Hindlimb muscle (tissue), 1 donor: ENCODE measurements around the gene REEP2. TPM values are rescaled to one million over a fixed set of nuclear protein-coding genes. Genes with fewer than 3 reads are reported as not detected.
"Not testable (repeated sequence)": the region's sequence is repeated elsewhere in the genome, so short reads cannot be mapped to it uniquely, and the experiment has no call there.

ENCODE experiments used
- DNase-seq: peaks from one replicate; pipeline ENCODE4 v3.0.0-alpha.2; 2013
- polyA plus RNA-seq: library from polyadenylated mRNA; unstranded; fragments of 120-200 nt; gene quantifications from one replicate; pipeline ENCODE4 v1.2.1, GENCODE V29; 2013; ENCODE audit not compliant: insufficient read length

Gene REEP2
- polyA plus RNA-seq: 28.2 TPM

- DNase-seq: no peak
These were observed at the start of gene REEP2 for GRCh38 chr5:138438724-138439476. REEP2 (plus strand) TSS chr5:138439057; CDS start chr5:138439209, 152 bp downstream.

- no peak for DNase-seq
These were observed 49.5 kb upstream of the REEP2 start for GRCh38 chr5:138389332-138389731.

- not testable (repeated sequence) for DNase-seq
These were observed 48.9 kb upstream of the REEP2 start for GRCh38 chr5:138389911-138390310.

- DNase-seq: peak; percentile 11
These were observed 46.9 kb upstream of the REEP2 start for GRCh38 chr5:138391859-138392386.

- no peak for DNase-seq
These were observed 36.2 kb upstream of the REEP2 start for GRCh38 chr5:138402640-138403039.

GRCh38 chr5:138408023-138408422 lies 30.8 kb upstream of the REEP2 start:
- DNase-seq: no peak

- DNase-seq: not testable (repeated sequence)
These were observed 27.7 kb upstream of the REEP2 start for GRCh38 chr5:138410996-138411640.

GRCh38 chr5:138418444-138418843 lies 20.4 kb upstream of the REEP2 start:
- DNase-seq: no peak

- DNase-seq: no peak
These were observed 13.8 kb upstream of the REEP2 start for GRCh38 chr5:138425079-138425478.

- no peak for DNase-seq
These were observed 2.9 kb upstream of the REEP2 start for GRCh38 chr5:138435943-138436342.

- no peak for DNase-seq
These were observed 694 bp upstream of the REEP2 start for GRCh38 chr5:138438003-138438723.

GRCh38 chr5:138439477-138440158 lies 761 bp downstream of the REEP2 start:
- no peak for DNase-seq

GRCh38 chr5:138440159-138441073 lies 1.6 kb downstream of the REEP2 start:
- no peak for DNase-seq

- no peak for DNase-seq
These were observed 2.4 kb downstream of the REEP2 start for GRCh38 chr5:138441221-138441620.

GRCh38 chr5:138444078-138444773 lies 5.4 kb downstream of the REEP2 start:
- no peak for DNase-seq

- no peak for DNase-seq
These were observed 6.1 kb downstream of the REEP2 start for GRCh38 chr5:138444774-138445546.

GRCh38 chr5:138445547-138446271 lies 6.9 kb downstream of the REEP2 start:
- DNase-seq: no peak

- no peak for DNase-seq
These were observed 9.2 kb downstream of the REEP2 start for GRCh38 chr5:138448070-138448469.
